OCI-M2 (cell line): ENCODE measurements around the gene DENND1B.

Source experiments
- DNase-seq: peaks from one replicate; lab custom pipeline; 2025; ENCODE audit not compliant: unreplicated experiment; lab: John Stamatoyannopoulos, UW

Gene DENND1B

GRCh38 chr1:197775282-197776262 is at the start of gene DENND1B:
TSS of gene DENND1B (minus strand) at chr1:197775480. CDS start at chr1:197775155, 325 bp downstream.
- DNase-seq: no peak

- no peak for DNase-seq
Measured at GRCh38 chr1:197814306-197814705, 39.0 kb upstream of the DENND1B start.

- DNase-seq: no peak
Measured at GRCh38 chr1:197813741-197814140, 38.5 kb upstream of the DENND1B start.

- DNase-seq: no peak
Measured at GRCh38 chr1:197811769-197812168, 36.5 kb upstream of the DENND1B start.

- DNase-seq: no peak
Measured at GRCh38 chr1:197810812-197811211, 35.5 kb upstream of the DENND1B start.

- no peak for DNase-seq
Measured at GRCh38 chr1:197808880-197809279, 33.6 kb upstream of the DENND1B start.

- no peak for DNase-seq
Measured at GRCh38 chr1:197807739-197808453, 32.6 kb upstream of the DENND1B start.

- no peak for DNase-seq
Measured at GRCh38 chr1:197807216-197807615, 31.9 kb upstream of the DENND1B start.

- no peak for DNase-seq
Measured at GRCh38 chr1:197806718-197807117, 31.4 kb upstream of the DENND1B start.

GRCh38 chr1:197801684-197802083 is 26.4 kb upstream of the DENND1B start:
- no peak for DNase-seq

GRCh38 chr1:197801111-197801482 is 25.8 kb upstream of the DENND1B start:
- DNase-seq: no peak

GRCh38 chr1:197800379-197801110 is 25.3 kb upstream of the DENND1B start:
- DNase-seq: no peak

GRCh38 chr1:197799271-197799670 is 24.0 kb upstream of the DENND1B start:
- DNase-seq: no peak

- no peak for DNase-seq
Measured at GRCh38 chr1:197798492-197798891, 23.2 kb upstream of the DENND1B start.

- no peak for DNase-seq
Measured at GRCh38 chr1:197797010-197797409, 21.7 kb upstream of the DENND1B start.

- DNase-seq: no peak
Measured at GRCh38 chr1:197788741-197789739, 13.8 kb upstream of the DENND1B start.

GRCh38 chr1:197787623-197788536 is 12.6 kb upstream of the DENND1B start:
- no peak for DNase-seq

- DNase-seq: no peak
Measured at GRCh38 chr1:197787056-197787455, 11.8 kb upstream of the DENND1B start.

GRCh38 chr1:197786280-197786679 is 11.0 kb upstream of the DENND1B start:
- DNase-seq: no peak
